ENCODE measurements around the gene MMP17. TPM values are rescaled to one million over a fixed set of nuclear protein-coding genes. Genes with fewer than 3 reads are reported as not detected.

MMP17 gene
- total RNA-seq, 1 donor from 2014 or later, result 8.5 TPM

GRCh38 chr12:131895640-131896079 lies 67.5 kb downstream of the MMP17 start:
- DNase-seq, result no peak

GRCh38 chr12:131896080-131896810 lies 68.1 kb downstream of the MMP17 start:
- DNase-seq, result peak; percentile 38

GRCh38 chr12:131896811-131897270 lies 68.6 kb downstream of the MMP17 start:
- DNase-seq, result no peak

GRCh38 chr12:131897276-131897675 lies 69.1 kb downstream of the MMP17 start:
- DNase-seq, result no peak

- DNase-seq, result peak; percentile 38
Observed at GRCh38 chr12:131897875-131898274, 69.7 kb downstream of the MMP17 start.

- DNase-seq, result no peak
Observed at GRCh38 chr12:131900397-131900796, 72.2 kb downstream of the MMP17 start.

Small RNAs within 50 kb of the gene (small RNA-seq; reads per million reads assigned to genes)
- gene RNA5SP378 (ENCODE audit: low replicate concordance) (not detected), gene RNU6-1017P (ENCODE audit: low replicate concordance) (not detected)

Other genes starting within 250 kb of the MMP17 start
- gene SFSWAP, start 117.3 kb upstream of the MMP17 start, total RNA-seq, result 29.2 TPM
- 12.3 TPM for gene ULK1, start 66.2 kb downstream of the MMP17 start, total RNA-seq
- gene PUS1, start 100.9 kb downstream of the MMP17 start, total RNA-seq, result 8.5 TPM
- 20.8 TPM for gene EP400, start 121.5 kb downstream of the MMP17 start, total RNA-seq

All from skin of body (tissue), 3 donors.